Liver (tissue), 9 donors: ENCODE measurements around the gene SGCB. TPM values are rescaled to one million over a fixed set of nuclear protein-coding genes. Genes with fewer than 3 reads are reported as not detected.

Source experiments
- DNase-seq: peaks from one replicate; pipeline ENCODE4 v3.0.0-alpha.2; 2017; ENCODE audit warnings: low spot score
- H3K27ac ChIP-seq, 2 donors: one replicate each; pipeline ENCODE4 v1.7.0; 2013; ENCODE audit warnings: inconsistent platforms in 2 of 2, low read length in 2 of 2, control low read depth in 1 of 2, low read depth in 1 of 2, mild to moderate bottlenecking in 1 of 2
- H3K27me3 ChIP-seq, 4 donors: one replicate each; pipeline versions ENCODE4 v1.6.1 to v1.7.0; 2013; ENCODE audit warnings: low read length in 3 of 4, inconsistent platforms in 1 of 4, mild to moderate bottlenecking in 1 of 4, moderate library complexity in 1 of 4; ENCODE audit not compliant: control insufficient read depth in 4 of 4, insufficient read depth in 4 of 4
- H3K36me3 ChIP-seq, 4 donors: one replicate each; pipeline versions ENCODE4 v1.6.1 to v1.7.0; 2013; ENCODE audit warnings: low read length in 3 of 4, mild to moderate bottlenecking in 3 of 4, low read depth in 1 of 4, moderate library complexity in 1 of 4; ENCODE audit not compliant: control insufficient read depth in 4 of 4, insufficient read depth in 3 of 4
- H3K4me1 ChIP-seq, 4 donors: one replicate each; pipeline versions ENCODE4 v1.6.1 to v1.7.0; 2013; ENCODE audit warnings: low read length in 3 of 4, mild to moderate bottlenecking in 3 of 4, moderate library complexity in 1 of 4; ENCODE audit not compliant: control insufficient read depth in 4 of 4, insufficient read depth in 4 of 4
- H3K4me3 ChIP-seq, 3 donors: one replicate each; pipeline versions ENCODE4 v1.6.1 to v1.7.0; 2013; ENCODE audit warnings: low read length in 3 of 3, control low read depth in 1 of 3, low read depth in 1 of 3, mild to moderate bottlenecking in 1 of 3
- H3K9ac ChIP-seq, 2 donors: one replicate each; pipeline ENCODE4 v1.7.0; 2013; ENCODE audit warnings: low read length in 2 of 2, mild to moderate bottlenecking in 2 of 2, moderate library complexity in 2 of 2, control low read depth in 1 of 2, low read depth in 1 of 2
- H3K9me3 ChIP-seq, 4 donors: one replicate each; pipeline versions ENCODE4 v1.6.1 to v1.7.0; 2013; ENCODE audit warnings: low read length in 3 of 4; ENCODE audit not compliant: control insufficient read depth in 4 of 4
- ATF3 ChIP-seq: IDR thresholded peaks from 2 replicates; pipeline ENCODE4 v1.6.1; 2016; ENCODE audit warnings: antibody characterized with exemption
- EGR1 ChIP-seq, 2 donors: IDR thresholded peaks; 2 replicates each; pipeline ENCODE4 v1.6.1; 2016 to 2018; ENCODE audit warnings: antibody characterized with exemption in 2 of 2, low read depth in 2 of 2
- FOXA1 ChIP-seq: IDR thresholded peaks from 2 replicates; pipeline ENCODE4 v1.6.1; 2016; ENCODE audit warnings: antibody characterized with exemption
- FOXA2 ChIP-seq: IDR thresholded peaks from 2 replicates; pipeline ENCODE4 v1.6.1; 2016; ENCODE audit warnings: antibody characterized with exemption
- GABPA ChIP-seq, 2 donors: IDR thresholded peaks in 1 of 2; conservative IDR thresholded peaks in 1 of 2; 2 replicates each; pipeline ENCODE4 v1.6.1; 2016; ENCODE audit warnings: antibody characterized with exemption in 2 of 2, mild to moderate bottlenecking in 1 of 2, moderate library complexity in 1 of 2
- HNF4A ChIP-seq, 2 donors: conservative IDR thresholded peaks; 2 replicates each; pipeline ENCODE4 v1.6.1; 2016; ENCODE audit warnings: antibody characterized with exemption in 2 of 2, mild to moderate bottlenecking in 2 of 2
- HNF4G ChIP-seq: IDR thresholded peaks from 2 replicates; pipeline ENCODE4 v1.6.1; 2016; ENCODE audit warnings: antibody characterized with exemption
- JUND ChIP-seq, 2 donors: IDR thresholded peaks; 2 replicates each; pipeline ENCODE4 v1.6.1; 2016; ENCODE audit warnings: antibody characterized with exemption in 2 of 2
- NR2F2 ChIP-seq: IDR thresholded peaks from 2 replicates; pipeline ENCODE4 v1.6.1; 2016; ENCODE audit warnings: antibody characterized with exemption
- RAD21 ChIP-seq, 2 donors: IDR thresholded peaks; 2 replicates each; pipeline ENCODE4 v1.6.1; 2016; ENCODE audit warnings: antibody characterized with exemption in 2 of 2, mild to moderate bottlenecking in 2 of 2
- REST ChIP-seq: IDR thresholded peaks from 2 replicates; pipeline ENCODE4 v1.6.1; 2016; ENCODE audit warnings: antibody characterized with exemption, mild to moderate bottlenecking
- RXRA ChIP-seq, 2 donors: IDR thresholded peaks; 2 replicates each; pipeline ENCODE4 v1.6.1; 2017 to 2018; ENCODE audit warnings: antibody characterized with exemption in 2 of 2, mild to moderate bottlenecking in 1 of 2
- SP1 ChIP-seq: IDR thresholded peaks from 2 replicates; pipeline ENCODE4 v1.6.1; 2018; ENCODE audit warnings: antibody characterized with exemption, mild to moderate bottlenecking
- TAF1 ChIP-seq: conservative IDR thresholded peaks from 2 replicates; pipeline ENCODE4 v1.6.1; 2016; ENCODE audit warnings: antibody characterized with exemption, mild to moderate bottlenecking
- YY1 ChIP-seq: IDR thresholded peaks from 2 replicates; pipeline ENCODE4 v1.6.1; 2016; ENCODE audit warnings: antibody characterized with exemption, mild to moderate bottlenecking
- WGBS: extraction: QIAGEN DNeasy Blood & Tissue Kit; methylation state at CpG from one replicate; pipeline ENCODE4 v1.1.7; 2013; 5-methylcytosine and 5-hydroxymethylcytosine counted together
- polyA plus RNA-seq, 2 donors: library from polyadenylated mRNA; stranded (reverse) in 1 of 2; unstranded in 1 of 2; fragments of 200-250 nt in 1 of 2; fragments of >200 nt in 1 of 2; fragmentation: Nextera tagmentation in 1 of 2; extraction: Ambion mirVana in 1 of 2; gene quantifications; one replicate each; pipeline versions ENCODE4 v1.2.1 to v1.2.3, GENCODE V29; 2013 to 2015
- total RNA-seq, 2 donors: library from RNA; depleted of rRNA; stranded (reverse); fragments of >200 nt; gene quantifications; one replicate each; pipeline ENCODE4 v1.2.3, GENCODE V29; 2014
- TF ChIP-seq, protein P1 (sequence below): fragments of 150-350 bp; IDR thresholded peaks from 2 replicates; pipeline ENCODE4 v1.5.1; 2017; ENCODE audit warnings: improper control_type of control experiment, low read depth, low read length; ENCODE audit not compliant: missing input control
- TF ChIP-seq, protein P2 (sequence below): IDR thresholded peaks from 2 replicates; pipeline ENCODE4 v1.6.1; 2016; ENCODE audit warnings: antibody characterized with exemption
- TF ChIP-seq, protein P3 (sequence below): IDR thresholded peaks from 2 replicates; pipeline ENCODE4 v1.6.1; 2016; ENCODE audit warnings: antibody characterized with exemption
- donor health status: healthy.
- donor health status: healthy.
- donor health status: healthy.
- donor health status: healthy.
- donor health status: healthy.

Gene SGCB
- total and polyA plus RNA-seq, 4 donors = 2.0 to 5.4 (median 3.3) TPM

- TF ChIP-seq, protein P1, sequence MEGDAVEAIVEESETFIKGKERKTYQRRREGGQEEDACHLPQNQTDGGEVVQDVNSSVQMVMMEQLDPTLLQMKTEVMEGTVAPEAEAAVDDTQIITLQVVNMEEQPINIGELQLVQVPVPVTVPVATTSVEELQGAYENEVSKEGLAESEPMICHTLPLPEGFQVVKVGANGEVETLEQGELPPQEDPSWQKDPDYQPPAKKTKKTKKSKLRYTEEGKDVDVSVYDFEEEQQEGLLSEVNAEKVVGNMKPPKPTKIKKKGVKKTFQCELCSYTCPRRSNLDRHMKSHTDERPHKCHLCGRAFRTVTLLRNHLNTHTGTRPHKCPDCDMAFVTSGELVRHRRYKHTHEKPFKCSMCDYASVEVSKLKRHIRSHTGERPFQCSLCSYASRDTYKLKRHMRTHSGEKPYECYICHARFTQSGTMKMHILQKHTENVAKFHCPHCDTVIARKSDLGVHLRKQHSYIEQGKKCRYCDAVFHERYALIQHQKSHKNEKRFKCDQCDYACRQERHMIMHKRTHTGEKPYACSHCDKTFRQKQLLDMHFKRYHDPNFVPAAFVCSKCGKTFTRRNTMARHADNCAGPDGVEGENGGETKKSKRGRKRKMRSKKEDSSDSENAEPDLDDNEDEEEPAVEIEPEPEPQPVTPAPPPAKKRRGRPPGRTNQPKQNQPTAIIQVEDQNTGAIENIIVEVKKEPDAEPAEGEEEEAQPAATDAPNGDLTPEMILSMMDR = no peak
- TF ChIP-seq NR2F2 = no peak
- TF ChIP-seq FOXA2 = no peak
- no peak for TF ChIP-seq RAD21 (IDR thresholded peaks at IDR 0.05)
- TF ChIP-seq REST = no peak
- TF ChIP-seq SP1 = no peak
- no peak for TF ChIP-seq YY1
- TF ChIP-seq, protein P2, sequence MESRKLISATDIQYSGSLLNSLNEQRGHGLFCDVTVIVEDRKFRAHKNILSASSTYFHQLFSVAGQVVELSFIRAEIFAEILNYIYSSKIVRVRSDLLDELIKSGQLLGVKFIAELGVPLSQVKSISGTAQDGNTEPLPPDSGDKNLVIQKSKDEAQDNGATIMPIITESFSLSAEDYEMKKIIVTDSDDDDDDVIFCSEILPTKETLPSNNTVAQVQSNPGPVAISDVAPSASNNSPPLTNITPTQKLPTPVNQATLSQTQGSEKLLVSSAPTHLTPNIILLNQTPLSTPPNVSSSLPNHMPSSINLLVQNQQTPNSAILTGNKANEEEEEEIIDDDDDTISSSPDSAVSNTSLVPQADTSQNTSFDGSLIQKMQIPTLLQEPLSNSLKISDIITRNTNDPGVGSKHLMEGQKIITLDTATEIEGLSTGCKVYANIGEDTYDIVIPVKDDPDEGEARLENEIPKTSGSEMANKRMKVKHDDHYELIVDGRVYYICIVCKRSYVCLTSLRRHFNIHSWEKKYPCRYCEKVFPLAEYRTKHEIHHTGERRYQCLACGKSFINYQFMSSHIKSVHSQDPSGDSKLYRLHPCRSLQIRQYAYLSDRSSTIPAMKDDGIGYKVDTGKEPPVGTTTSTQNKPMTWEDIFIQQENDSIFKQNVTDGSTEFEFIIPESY = no peak
- TF ChIP-seq FOXA1 = no peak
- TF ChIP-seq GABPA (IDR thresholded peaks at IDR 0.05 in 1 of 2, conservative IDR thresholded peaks at IDR 0.05 in 1 of 2) = no peak
- no peak for TF ChIP-seq HNF4A (conservative IDR thresholded peaks at IDR 0.05)
- TF ChIP-seq, protein P3, sequence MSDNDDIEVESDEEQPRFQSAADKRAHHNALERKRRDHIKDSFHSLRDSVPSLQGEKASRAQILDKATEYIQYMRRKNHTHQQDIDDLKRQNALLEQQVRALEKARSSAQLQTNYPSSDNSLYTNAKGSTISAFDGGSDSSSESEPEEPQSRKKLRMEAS = no peak
- TF ChIP-seq RXRA (IDR thresholded peaks at IDR 0.05) = no peak
- no peak for TF ChIP-seq TAF1
- no peak for TF ChIP-seq EGR1 (IDR thresholded peaks at IDR 0.05; ENCODE audit: low read depth in 2 of 2)
- Histone ChIP-seq H3K27ac (no peak overlapping the region), H3K36me3 (peaks cover 0 to 1% (median 0%) of the 10 kb centered on the region in 4 donors), H3K4me3 (no peak overlapping the region), H3K27me3 (no peaks in the 10 kb centered on the region), H3K4me1 (no peaks in the 10 kb centered on the region), H3K9ac (no peak overlapping the region), H3K9me3 (no peaks in the 10 kb centered on the region)
- DNase-seq = no peak
Observed at GRCh38 chr4:52004414-52004813, 33.7 kb downstream of the SGCB start.

DNA sequence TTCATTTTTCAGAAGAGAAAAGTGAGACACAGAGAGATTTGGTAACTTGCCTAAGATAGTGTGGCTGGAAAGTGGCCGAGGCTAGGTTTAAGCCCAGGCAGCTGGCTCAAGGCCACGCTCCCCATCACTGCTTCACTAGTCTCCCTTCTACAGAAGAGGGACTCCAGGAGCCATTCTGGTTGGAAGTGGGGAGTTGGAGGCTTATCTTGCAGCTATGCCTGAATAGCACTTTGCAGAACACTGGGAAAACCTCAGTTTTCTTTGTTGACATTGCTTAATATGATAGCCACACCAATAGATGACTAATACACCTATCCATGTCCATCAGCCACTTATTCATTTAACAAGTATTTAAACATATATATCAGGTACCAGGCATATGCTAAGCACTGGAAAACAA lies 36.5 kb downstream of the SGCB start:
- peaks cover 0 to 1% (median 0%) of the 10 kb centered on the region in 4 donors for H3K36me3 ChIP-seq
- no peaks in the 10 kb centered on the region for H3K27me3 ChIP-seq
- peaks cover 0 to 14% (median 8%) of the 10 kb centered on the region in 4 donors for H3K4me1 ChIP-seq
- no peak for DNase-seq
- no peak overlapping the region for H3K27ac ChIP-seq
- H3K4me3 ChIP-seq = no peak overlapping the region
- no peak overlapping the region for H3K9ac ChIP-seq
- H3K9me3 ChIP-seq = no peaks in the 10 kb centered on the region
- WGBS = 92% methylated on average over 2 of the region's 2 CpGs
- TF ChIP-seq TAF1 (no peak), HNF4A (conservative IDR thresholded peaks at IDR 0.05) (no peak), FOXA2 (no peak), FOXA1 (no peak), JUND (IDR thresholded peaks at IDR 0.05) (no peak), EGR1 (IDR thresholded peaks at IDR 0.05; ENCODE audit: low read depth in 2 of 2) (no peak), RAD21 (IDR thresholded peaks at IDR 0.05) (no peak), REST (no peak), GABPA (IDR thresholded peaks at IDR 0.05 in 1 of 2, conservative IDR thresholded peaks at IDR 0.05 in 1 of 2) (no peak), HNF4G (no peak), ATF3 (no peak)
- TF ChIP-seq, protein P1 = no peak
- TF ChIP-seq, protein P3 = no peak
